HG03442 (cell line): ENCODE measurements around the gene B2M.
"Not testable (repeated sequence)": the region's sequence is repeated elsewhere in the genome, so short reads cannot be mapped to it uniquely, and the experiment has no call there.

ENCODE experiments used
- ATAC-seq: cut with Tn5 transposase; IDR thresholded peaks from one replicate; pipeline ENCODE4 v1.9.1; 2021; ENCODE audit warnings: mild to moderate bottlenecking, moderate library complexity; ENCODE audit not compliant: unreplicated experiment

B2M gene

GRCh38 chr15:44720460-44721176, 9.3 kb downstream of the B2M start:
- no peak for ATAC-seq

DNA sequence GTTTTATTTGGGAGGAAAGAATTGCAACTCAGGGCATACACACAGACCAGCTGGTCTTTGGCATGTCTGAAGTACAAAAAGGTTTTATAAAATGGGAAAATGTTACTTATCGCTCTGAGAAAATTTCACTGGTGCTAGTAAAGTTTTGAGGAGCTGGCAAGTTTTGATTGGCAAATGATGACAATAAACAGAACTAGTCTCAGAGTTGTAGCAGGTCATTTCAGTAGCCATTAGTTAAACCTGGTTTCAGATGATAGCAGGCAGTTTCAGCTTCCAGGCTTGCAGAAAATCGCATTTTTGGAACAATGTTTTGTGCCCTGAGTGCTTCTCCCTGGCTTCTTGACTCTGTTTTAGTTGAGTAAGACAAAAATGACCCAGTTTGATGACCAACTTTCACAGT, 10.7 kb downstream of the B2M start:
- ATAC-seq: no peak

DNA sequence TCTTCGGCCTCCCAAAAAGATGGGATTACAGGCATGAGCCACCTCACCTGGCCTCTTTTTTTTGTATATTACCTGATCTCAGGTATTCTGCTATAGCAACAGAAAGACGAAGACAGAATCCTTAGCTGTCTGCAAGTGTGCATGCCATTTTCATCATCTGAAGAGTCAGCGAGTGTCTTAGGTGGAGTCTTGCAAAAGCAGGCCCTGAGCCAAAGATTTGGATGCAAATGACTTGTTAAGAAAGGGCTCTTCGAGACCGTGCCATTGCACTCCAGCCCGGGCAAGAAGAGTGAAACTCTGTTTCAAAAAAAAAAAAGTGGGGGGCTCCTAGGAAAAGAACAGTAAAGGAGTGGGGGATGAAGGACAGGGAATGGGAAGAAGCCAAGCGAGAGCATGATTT, 14.8 kb downstream of the B2M start:
- no peak for ATAC-seq

GRCh38 chr15:44726568-44727484, 15.5 kb downstream of the B2M start:
- peak; percentile 31 for ATAC-seq

DNA sequence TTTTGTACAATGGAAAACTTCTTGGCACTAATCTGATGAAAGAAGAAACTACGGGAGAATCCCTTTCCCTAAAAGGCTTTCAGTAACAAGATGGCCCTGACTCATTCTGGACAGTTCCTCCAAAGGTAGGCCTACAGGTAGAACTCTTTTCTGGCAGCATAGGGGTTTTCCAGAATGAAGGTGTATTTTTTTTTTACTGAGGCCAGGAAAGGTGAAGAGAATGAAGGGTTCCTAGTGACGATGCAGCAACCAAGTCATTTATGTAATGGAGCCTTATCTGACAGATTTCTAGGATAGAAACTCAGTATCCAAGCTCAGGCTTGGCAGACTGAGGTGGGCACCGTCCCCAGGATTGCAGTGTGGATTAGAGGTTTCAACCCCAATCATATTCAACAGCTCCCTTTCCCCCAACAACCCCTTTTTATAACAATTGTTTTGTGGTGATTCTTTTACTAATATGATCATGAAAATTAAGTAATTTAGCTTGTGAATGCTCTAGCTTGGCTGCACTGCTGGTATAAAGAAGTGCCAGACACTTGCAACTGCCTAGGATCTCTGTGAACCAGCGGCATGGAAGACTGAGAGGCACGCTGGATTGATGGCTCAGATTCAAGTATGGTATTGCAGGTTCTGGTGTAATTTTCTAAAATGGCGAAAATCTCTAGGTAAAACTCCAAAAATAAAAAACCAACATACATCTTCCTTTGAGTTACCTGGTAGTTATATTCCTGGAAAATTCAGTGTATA, 16.3 kb downstream of the B2M start:
- ATAC-seq: no peak

DNA sequence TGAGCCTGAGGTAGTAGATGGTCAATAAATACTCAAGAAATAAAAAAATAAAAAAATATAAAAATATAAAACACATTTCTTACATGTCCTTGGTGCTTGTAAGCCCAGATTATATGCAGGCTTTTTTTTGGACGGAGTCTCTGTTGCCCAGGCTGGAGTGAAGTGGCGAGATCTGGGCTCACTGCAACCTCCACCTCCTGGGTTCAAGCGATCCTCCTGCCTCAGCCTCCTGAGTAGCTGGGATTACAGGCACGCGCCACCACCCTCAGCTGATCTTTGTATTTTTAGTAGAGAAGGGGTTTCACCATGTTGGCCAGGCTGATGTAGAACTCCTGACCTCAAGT, 16.9 kb downstream of the B2M start:
- ATAC-seq: not testable (repeated sequence)

- peak; percentile 74 for ATAC-seq
These were observed 17.5 kb downstream of the B2M start for GRCh38 chr15:44728576-44729407.

DNA sequence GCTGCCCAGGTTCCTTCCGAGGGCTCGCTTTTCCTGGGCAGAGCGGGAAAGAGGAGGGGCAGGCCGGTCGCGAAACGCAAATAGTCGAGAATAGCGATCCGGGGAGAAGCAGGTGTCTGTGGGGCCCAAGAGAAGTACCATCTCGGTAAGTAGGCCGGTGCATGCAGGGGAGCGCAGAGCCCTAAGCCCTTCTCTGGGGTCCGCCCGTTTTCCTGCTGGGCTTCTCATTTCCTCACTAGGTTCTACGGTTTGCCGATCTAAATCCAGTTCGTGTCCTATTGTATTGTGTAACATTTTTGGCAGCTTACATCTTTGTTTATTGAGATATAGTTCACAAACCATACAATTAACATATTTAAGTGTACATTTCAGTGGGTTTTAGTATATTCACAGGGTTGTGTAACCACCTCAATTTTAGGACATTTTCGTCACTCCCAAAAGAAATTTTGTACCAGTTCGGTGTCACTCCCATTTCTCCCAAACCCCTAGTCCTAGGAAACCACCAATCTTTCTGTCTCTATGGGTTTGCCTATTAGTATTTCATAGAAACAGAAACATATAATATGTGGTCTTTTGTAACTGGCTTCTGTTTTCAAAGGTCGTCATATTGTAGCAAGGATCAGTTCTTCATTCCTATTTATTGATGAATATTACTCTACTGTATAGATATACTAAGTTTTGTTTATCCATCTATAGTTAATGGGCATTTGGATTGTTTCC, 18.3 kb downstream of the B2M start:
- no peak for ATAC-seq

- ATAC-seq: no peak
These were observed 23.6 kb downstream of the B2M start for GRCh38 chr15:44734839-44735481.

DNA sequence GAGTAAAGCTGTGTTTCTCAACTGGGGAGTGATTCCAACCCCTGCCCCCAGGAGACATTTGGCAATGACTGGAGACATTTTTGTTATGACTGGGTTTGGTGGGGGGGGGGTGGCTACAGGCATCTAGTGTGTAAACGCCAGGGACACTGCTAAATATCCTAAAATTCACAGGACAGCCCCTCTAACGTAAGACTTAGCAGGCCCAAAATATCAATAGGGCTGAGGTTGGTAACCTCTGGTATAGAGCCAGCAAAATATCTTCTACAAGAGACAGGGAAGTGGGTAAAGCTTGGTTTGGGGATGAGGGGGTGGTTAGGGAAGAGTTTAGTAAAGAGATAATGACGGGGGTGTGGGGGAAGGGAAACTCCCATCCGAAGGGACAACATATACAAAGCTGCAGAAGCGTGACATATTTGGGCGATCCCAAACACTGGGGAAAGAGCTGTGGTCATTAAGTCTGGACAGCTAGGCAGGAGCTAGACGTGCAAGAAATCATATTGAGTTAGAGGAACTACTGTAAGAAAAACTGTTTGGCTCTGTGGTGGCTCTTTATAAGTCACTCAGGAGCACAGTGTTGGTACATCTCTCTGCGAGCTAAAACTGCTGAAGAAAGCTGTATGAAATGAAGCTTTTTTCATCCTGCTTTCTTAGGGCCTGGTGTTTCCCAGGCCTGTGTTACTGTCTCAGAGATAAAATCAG, 24.3 kb downstream of the B2M start:
- no peak for ATAC-seq

GRCh38 chr15:44736181-44736765, 25.0 kb downstream of the B2M start, which contains the start of gene TRIM69:
TRIM69 (plus strand) TSS chr15:44736528; CDS start chr15:44736705, 177 bp downstream.
- ATAC-seq: no peak

DNA sequence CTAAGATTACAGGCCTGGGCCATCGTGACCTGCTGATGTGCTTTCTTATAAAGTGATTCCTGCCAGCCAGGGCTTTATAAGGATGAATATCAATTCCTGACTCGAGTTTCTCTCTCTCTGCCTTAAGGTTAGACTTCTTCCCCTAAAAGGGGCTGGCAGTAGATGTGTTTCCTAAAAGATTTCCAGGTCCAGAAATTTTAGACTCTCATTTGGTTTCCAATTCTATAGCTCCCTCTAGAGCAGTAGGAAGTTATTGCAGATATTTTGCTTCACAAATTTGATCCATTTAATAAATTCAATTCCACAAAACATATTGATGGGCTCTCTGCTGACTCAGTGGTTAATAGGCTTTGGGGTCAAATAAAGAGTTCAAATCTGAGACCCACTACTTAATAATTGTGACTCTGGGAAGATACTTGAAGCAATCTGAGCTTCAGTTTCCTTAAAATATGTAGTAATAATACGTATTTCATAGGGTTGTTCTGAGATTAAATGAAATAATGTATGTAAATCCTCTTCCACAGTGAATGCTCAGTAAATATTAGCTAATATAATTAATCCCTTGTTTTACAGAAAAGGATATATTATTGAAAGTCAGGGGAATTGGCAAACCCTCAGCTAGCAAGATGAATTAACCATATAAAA, 27.1 kb downstream of the B2M start:
- no peak for ATAC-seq

GRCh38 chr15:44739222-44739847, 28.0 kb downstream of the B2M start:
- not testable (repeated sequence) for ATAC-seq

GRCh38 chr15:44743454-44743853, 32.1 kb downstream of the B2M start:
- not testable (repeated sequence) for ATAC-seq

DNA sequence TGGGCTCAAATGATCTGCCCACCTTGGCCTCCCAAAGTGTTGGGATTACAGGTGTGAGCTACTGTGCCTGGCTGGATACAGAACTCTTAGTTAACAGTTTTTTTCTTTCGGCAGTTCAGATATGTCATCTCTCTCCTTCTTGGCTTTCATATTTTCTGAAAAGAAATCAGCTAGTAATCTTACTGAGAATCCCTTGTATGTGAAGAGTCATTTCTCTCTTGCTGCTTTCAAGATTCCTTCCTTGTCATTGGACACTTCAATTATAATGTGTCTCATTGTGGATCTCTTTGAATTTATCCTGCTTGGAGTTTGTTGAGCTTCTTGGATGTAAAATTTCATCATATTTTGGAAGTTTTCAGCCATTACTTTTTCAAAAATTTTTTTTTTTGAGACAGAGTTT, 42.0 kb downstream of the B2M start:
- no peak for ATAC-seq

- ATAC-seq: no peak
These were observed 51.9 kb downstream of the B2M start for GRCh38 chr15:44763187-44763586.

DNA sequence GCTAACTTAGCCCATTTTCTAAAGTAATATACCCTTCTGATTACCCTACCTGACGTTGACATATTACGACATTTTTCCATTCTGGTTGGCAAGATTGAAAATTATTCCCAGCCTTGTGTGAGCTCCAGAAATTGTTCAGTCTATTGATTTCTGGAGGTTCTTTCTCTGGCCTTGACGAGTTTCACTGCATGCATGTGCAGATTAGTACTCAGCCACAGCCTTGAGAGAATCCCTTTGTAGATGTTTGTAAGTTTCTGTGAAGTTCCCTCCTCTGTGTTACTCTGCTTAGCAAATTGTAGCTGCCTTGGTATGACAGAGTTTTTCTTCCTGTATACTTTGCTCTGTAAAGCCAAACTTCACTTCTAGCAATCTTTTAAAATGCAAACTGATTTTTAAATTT, 52.5 kb downstream of the B2M start:
- no peak for ATAC-seq
